WTC11 (cell line): ENCODE measurements around the gene ARAP3. TPM values are rescaled to one million over a fixed set of nuclear protein-coding genes. Genes with fewer than 3 reads are reported as not detected.

Source experiments
- ATAC-seq: fragments of 200-7000 bp; cut with Tn5 transposase; 2 replicates; pipeline ENCODE4 v1.10.0; 2021; ENCODE audit warnings: mild to moderate bottlenecking, moderate library complexity
- CTCF ChIA-PET: fragments of 300-600 bp; sonication (Branson Sonifier 250); formaldehyde crosslinking; loops from one replicate; lab custom pipeline; 2021; ENCODE audit warnings: antibody characterized with exemption; lab: Charles Lee
- POLR2A ChIA-PET: fragments of 350-600 bp; sonication (Branson Sonifier 250); formaldehyde crosslinking; loops from one replicate; lab custom pipeline; 2021; ENCODE audit warnings: antibody characterized with exemption; lab: Charles Lee
- DNase-seq: peaks from one replicate; pipeline ENCODE4 v3.0.0; 2021; ENCODE audit warnings: low spot score
- H3K27ac Mint-ChIP-seq: 2 replicates; pipeline ENCODE4 v1.8.0; 2021; ENCODE audit warnings: mixed read lengths
- H3K27me3 Mint-ChIP-seq: 2 replicates; pipeline ENCODE4 v1.8.0; 2021; ENCODE audit warnings: low read depth, mild to moderate bottlenecking, moderate library complexity, mixed read lengths
- H3K36me3 Mint-ChIP-seq: 2 replicates; pipeline ENCODE4 v1.8.0; 2021; ENCODE audit warnings: mixed read lengths
- H3K4me1 Mint-ChIP-seq: 2 replicates; pipeline ENCODE4 v1.8.0; 2022; ENCODE audit warnings: mixed read lengths
- H3K4me3 Mint-ChIP-seq: 2 replicates; pipeline ENCODE4 v1.8.0; 2021; ENCODE audit warnings: mild to moderate bottlenecking, moderate library complexity, mixed read lengths
- H3K9me3 Mint-ChIP-seq: 2 replicates; pipeline ENCODE4 v1.8.0; 2021; ENCODE audit warnings: mixed read lengths
- E2F1 ChIP-seq: sonication (generic); formaldehyde crosslinking; IDR thresholded peaks from 2 replicates; pipeline ENCODE4 v1.8.0; 2022; ENCODE audit warnings: mild to moderate bottlenecking, missing genetic modification reagents
- ERG ChIP-seq: fragments of 250-450 bp; sonication (Bioruptor Pico); IDR thresholded peaks from 2 replicates; pipeline ENCODE4 v1.8.0; 2021; ENCODE audit warnings: mild to moderate bottlenecking
- ETV6 ChIP-seq: sonication (generic); formaldehyde crosslinking; IDR thresholded peaks from 2 replicates; pipeline ENCODE4 v1.8.1; 2022; ENCODE audit warnings: mild to moderate bottlenecking, missing genetic modification reagents
- FOXP4 ChIP-seq: sonication (generic); formaldehyde crosslinking; IDR thresholded peaks from 2 replicates; pipeline ENCODE4 v1.8.0; 2022; ENCODE audit warnings: mild to moderate bottlenecking, missing genetic modification reagents
- GTF2I ChIP-seq: fragments of 250-450 bp; sonication (Bioruptor Pico); conservative IDR thresholded peaks from 2 replicates; pipeline ENCODE4 v1.4.0; 2021; ENCODE audit warnings: mild to moderate bottlenecking
- HMGA2 ChIP-seq: fragments of 250-450 bp; sonication (Bioruptor Pico); IDR thresholded peaks from 2 replicates; pipeline ENCODE4 v1.4.0; 2021; ENCODE audit warnings: mild to moderate bottlenecking, moderate library complexity
- IRF2 ChIP-seq: sonication (generic); formaldehyde crosslinking; IDR thresholded peaks from 2 replicates; pipeline ENCODE4 v1.8.0; 2022; ENCODE audit warnings: low read depth, missing genetic modification reagents, borderline replicate concordance
- JAZF1 ChIP-seq: fragments of 250-450 bp; sonication (Bioruptor Pico); IDR thresholded peaks from 2 replicates; pipeline ENCODE4 v1.9.0; 2021; ENCODE audit warnings: moderate library complexity, mild to moderate bottlenecking, inconsistent platforms
- KAT7 ChIP-seq: sonication (generic); formaldehyde crosslinking; IDR thresholded peaks from 2 replicates; pipeline ENCODE4 v1.8.1; 2023; ENCODE audit warnings: missing genetic modification reagents, mild to moderate bottlenecking, borderline replicate concordance
- MAX ChIP-seq: sonication (generic); formaldehyde crosslinking; IDR thresholded peaks from 2 replicates; pipeline ENCODE4 v1.8.0; 2022; ENCODE audit warnings: mild to moderate bottlenecking, missing genetic modification reagents
- MLX ChIP-seq: sonication (generic); formaldehyde crosslinking; IDR thresholded peaks from 2 replicates; pipeline ENCODE4 v1.8.1; 2023; ENCODE audit warnings: mild to moderate bottlenecking, missing genetic modification reagents, moderate library complexity
- NFE2L1 ChIP-seq: sonication (generic); formaldehyde crosslinking; IDR thresholded peaks from 2 replicates; pipeline ENCODE4 v1.8.1; 2023; ENCODE audit warnings: missing genetic modification reagents
- NR1H2 ChIP-seq: sonication (generic); formaldehyde crosslinking; IDR thresholded peaks from 2 replicates; pipeline ENCODE4 v1.9.0; 2021; ENCODE audit warnings: mild to moderate bottlenecking, moderate library complexity, missing genetic modification reagents
- NR2C2 ChIP-seq: sonication (generic); formaldehyde crosslinking; IDR thresholded peaks from 2 replicates; pipeline ENCODE4 v1.8.0; 2022; ENCODE audit warnings: mild to moderate bottlenecking, missing genetic modification reagents
- NR3C1 ChIP-seq: sonication (generic); formaldehyde crosslinking; conservative IDR thresholded peaks from 2 replicates; pipeline ENCODE4 v1.8.1; 2023; ENCODE audit warnings: low read depth, mild to moderate bottlenecking, missing genetic modification reagents
- PRRX2 ChIP-seq: fragments of 250-450 bp; sonication (Bioruptor Pico); IDR thresholded peaks from 2 replicates; pipeline ENCODE4 v1.8.0; 2021; ENCODE audit warnings: mild to moderate bottlenecking
- SP1 ChIP-seq: sonication (generic); formaldehyde crosslinking; conservative IDR thresholded peaks from 2 replicates; pipeline ENCODE4 v1.8.1; 2022; ENCODE audit warnings: missing genetic modification reagents
- TP53 ChIP-seq: sonication (generic); formaldehyde crosslinking; IDR thresholded peaks from 2 replicates; pipeline ENCODE4 v1.8.1; 2023; ENCODE audit warnings: mild to moderate bottlenecking, missing genetic modification reagents
- ZNF121 ChIP-seq: sonication (generic); formaldehyde crosslinking; IDR thresholded peaks from 2 replicates; pipeline ENCODE4 v1.8.0; 2023; ENCODE audit warnings: missing genetic modification reagents
- ZNF396 ChIP-seq: fragments of 250-450 bp; sonication (Bioruptor Pico); IDR thresholded peaks from 2 replicates; pipeline ENCODE4 v1.8.0; 2021; ENCODE audit warnings: mild to moderate bottlenecking, moderate library complexity, borderline replicate concordance
- ZNF425 ChIP-seq: fragments of 250-450 bp; sonication (Bioruptor Pico); conservative IDR thresholded peaks from 2 replicates; pipeline ENCODE4 v1.9.0; 2021; ENCODE audit warnings: mild to moderate bottlenecking
- total RNA-seq: library from RNA; stranded (reverse); gene quantifications from 3 replicates; pipeline ENCODE4 v1.2.3, GENCODE V29; 2021

The ARAP3 gene
- total RNA-seq, 1 experiment from 2014 or later: 60.4 TPM

GRCh38 chr5:141717043-141717442 is 35.0 kb upstream of the ARAP3 start:
- peak; percentile 39 for DNase-seq
- ChIA-PET POLR2A (no interaction called here), CTCF (interaction anchor here (0.6 to 3.4 kb wide), 11 partner anchors 15 to 561 kb away, joined by 3 to 15 read pairs (median 6); partner anchors contain the start of gene PCDH1)
- H3K27ac Mint-ChIP-seq: no peak overlapping the region
- H3K27me3 Mint-ChIP-seq: no peaks in the 10 kb centered on the region
- H3K9me3 Mint-ChIP-seq: peaks cover 4% of the 10 kb centered on the region
- TF ChIP-seq NFE2L1 (CRISPR knock-in tag) (no peak), MLX (CRISPR knock-in tag) (no peak), FOXP4 (CRISPR knock-in tag) (no peak), NR2C2 (CRISPR knock-in tag) (no peak), TP53 (no peak), GTF2I (CRISPR knock-in tag) (no peak), ZNF121 (CRISPR knock-in tag) (no peak), NR1H2 (CRISPR knock-in tag) (no peak), KAT7 (no peak), NR3C1 (no peak), ZNF425 (CRISPR knock-in tag) (no peak), ZNF396 (no peak), IRF2 (no peak)
- H3K4me1 Mint-ChIP-seq: peaks cover 52% of the 10 kb centered on the region
- H3K4me3 Mint-ChIP-seq: no peak overlapping the region
- peak; percentile 61 for ATAC-seq
- no peaks in the 10 kb centered on the region for H3K36me3 Mint-ChIP-seq

- H3K4me1 Mint-ChIP-seq: peaks cover 52% of the 10 kb centered on the region
- ATAC-seq: no peak
- no peak for TF ChIP-seq SP1
- no peak for TF ChIP-seq PRRX2 (CRISPR knock-in tag)
- no peak for TF ChIP-seq JAZF1 (CRISPR knock-in tag)
- TF ChIP-seq NFE2L1 (CRISPR knock-in tag): no peak
- TF ChIP-seq ERG: no peak
- no peak for TF ChIP-seq ETV6 (CRISPR knock-in tag)
- TF ChIP-seq MAX (CRISPR knock-in tag): no peak
- TF ChIP-seq HMGA2 (CRISPR knock-in tag): no peak
- no peak for TF ChIP-seq E2F1 (CRISPR knock-in tag)
- TF ChIP-seq, all 79 proteins: peak for 0
- no peak for DNase-seq
- H3K27ac Mint-ChIP-seq: no peak overlapping the region
- CTCF ChIA-PET: interaction anchor here (0.8 to 3.4 kb wide), 11 partner anchors 14 to 244 kb away, joined by 3 to 16 read pairs (median 6); partner anchors contain the start of gene PCDH1
- H3K36me3 Mint-ChIP-seq: no peaks in the 10 kb centered on the region
- no peaks in the 10 kb centered on the region for H3K27me3 Mint-ChIP-seq
- peaks cover 4% of the 10 kb centered on the region for H3K9me3 Mint-ChIP-seq
- POLR2A ChIA-PET: no interaction called here
- no peak overlapping the region for H3K4me3 Mint-ChIP-seq
Observed at GRCh38 chr5:141716468-141716867, 34.4 kb upstream of the ARAP3 start.
